HL-60/S4 treated with retinoic acid at 250 ng/mL for 4 days and 3 days (cell line): ENCODE results near the gene TLR2.

Experiments used
- in situ Hi-C: fragments of 300-500 bp; cut with MboI; formaldehyde crosslinking; loops from 2 replicates; pipeline ENCODE4 v1.7.0; 2022; ENCODE audit warnings: low sequenced_read_pairs

The TLR2 gene, protein sequence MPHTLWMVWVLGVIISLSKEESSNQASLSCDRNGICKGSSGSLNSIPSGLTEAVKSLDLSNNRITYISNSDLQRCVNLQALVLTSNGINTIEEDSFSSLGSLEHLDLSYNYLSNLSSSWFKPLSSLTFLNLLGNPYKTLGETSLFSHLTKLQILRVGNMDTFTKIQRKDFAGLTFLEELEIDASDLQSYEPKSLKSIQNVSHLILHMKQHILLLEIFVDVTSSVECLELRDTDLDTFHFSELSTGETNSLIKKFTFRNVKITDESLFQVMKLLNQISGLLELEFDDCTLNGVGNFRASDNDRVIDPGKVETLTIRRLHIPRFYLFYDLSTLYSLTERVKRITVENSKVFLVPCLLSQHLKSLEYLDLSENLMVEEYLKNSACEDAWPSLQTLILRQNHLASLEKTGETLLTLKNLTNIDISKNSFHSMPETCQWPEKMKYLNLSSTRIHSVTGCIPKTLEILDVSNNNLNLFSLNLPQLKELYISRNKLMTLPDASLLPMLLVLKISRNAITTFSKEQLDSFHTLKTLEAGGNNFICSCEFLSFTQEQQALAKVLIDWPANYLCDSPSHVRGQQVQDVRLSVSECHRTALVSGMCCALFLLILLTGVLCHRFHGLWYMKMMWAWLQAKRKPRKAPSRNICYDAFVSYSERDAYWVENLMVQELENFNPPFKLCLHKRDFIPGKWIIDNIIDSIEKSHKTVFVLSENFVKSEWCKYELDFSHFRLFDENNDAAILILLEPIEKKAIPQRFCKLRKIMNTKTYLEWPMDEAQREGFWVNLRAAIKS

DNA sequence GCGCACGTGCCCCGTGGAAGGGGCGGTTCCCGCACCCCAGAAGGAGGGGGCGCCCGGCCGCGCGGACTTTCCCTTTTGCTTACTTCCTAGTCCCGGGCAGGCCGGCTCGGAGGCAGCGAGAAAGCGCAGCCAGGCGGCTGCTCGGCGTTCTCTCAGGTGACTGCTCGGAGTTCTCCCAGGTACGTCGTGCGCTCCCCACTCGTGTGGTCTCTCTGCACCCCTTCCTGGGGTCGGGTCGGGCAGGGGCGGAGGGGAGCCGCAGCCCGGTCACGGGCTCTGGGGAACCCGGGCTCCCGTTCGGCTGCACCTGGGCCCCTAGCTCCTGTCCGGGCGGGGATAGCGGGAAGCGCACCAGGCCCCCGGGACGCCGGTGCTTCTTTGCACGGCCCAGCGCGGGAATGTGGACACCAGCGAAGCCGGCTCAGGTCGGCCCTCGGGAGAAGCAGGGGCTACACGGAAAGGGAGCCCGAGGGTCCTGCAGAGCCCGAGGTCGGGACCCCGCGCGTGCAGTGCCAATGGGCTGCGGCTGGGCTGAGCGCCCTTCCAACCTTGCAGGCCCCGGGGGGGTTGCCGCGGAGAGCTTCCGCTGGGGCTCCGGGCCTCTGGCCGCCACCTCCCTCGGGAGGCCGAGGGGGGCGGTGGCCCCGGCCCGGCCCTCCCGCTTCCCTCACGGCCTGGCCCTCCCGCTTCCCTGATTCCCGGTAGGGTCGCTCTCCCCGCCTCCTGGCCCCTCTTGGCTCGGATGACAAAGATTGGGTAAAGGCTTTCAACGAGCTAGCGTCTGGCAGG lies at the start of gene TLR2:
TSS of gene TLR2 (plus strand) at position 99 of the 789 bp plus-strand sequence. CDS start 18,628 bp downstream, outside the sequence.
- in situ Hi-C loops = no loop called here

DNA sequence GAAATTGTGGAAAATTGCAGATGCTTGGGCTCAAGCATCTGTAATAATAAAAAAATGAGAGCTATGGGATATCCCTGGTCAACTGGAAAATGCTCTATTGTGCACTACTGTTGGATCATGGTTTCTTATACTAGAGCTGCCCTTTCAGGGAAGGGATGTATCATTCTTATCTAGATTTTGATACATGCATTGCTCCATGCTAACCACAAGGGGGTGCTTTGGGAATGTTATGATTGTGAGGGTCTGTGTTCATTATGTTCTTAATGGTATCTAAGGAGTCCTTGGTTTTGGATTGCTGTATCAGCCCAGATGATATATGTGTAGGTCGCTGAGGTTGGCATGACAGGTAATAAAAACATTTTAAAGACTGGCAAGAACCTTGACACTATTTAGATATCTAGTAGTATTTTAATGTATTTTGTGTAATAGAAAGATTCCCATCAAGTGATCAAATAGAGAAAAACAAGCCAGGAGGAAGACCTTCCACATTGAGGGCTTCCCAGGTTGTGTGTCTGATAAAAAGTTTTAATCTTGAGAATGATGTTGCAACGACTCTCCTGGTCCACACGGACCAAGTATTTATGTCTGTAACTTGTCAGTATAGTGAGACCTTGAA lies 49.2 kb upstream of the TLR2 start:
- in situ Hi-C loops = no loop called here

DNA sequence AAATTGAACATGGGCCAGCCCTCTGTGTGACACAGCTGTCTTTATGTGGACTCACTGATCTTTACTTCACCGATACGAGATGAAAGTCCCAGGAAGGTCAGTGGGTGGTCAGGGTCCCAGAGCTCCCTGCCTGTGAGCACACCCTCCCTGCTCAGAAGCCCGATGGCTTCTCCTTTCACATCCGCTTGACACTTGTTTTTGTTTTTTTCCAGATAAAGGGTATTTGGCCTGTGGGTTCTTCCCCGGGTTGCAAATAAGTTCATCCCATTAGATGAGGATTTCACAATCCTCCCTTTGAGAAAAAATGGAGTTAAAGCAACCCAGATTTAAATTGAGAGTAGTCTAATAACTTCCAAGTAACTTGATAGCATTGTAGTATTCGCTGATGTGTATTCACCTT lies 48.2 kb upstream of the TLR2 start:
- in situ Hi-C loops = no loop called here

DNA sequence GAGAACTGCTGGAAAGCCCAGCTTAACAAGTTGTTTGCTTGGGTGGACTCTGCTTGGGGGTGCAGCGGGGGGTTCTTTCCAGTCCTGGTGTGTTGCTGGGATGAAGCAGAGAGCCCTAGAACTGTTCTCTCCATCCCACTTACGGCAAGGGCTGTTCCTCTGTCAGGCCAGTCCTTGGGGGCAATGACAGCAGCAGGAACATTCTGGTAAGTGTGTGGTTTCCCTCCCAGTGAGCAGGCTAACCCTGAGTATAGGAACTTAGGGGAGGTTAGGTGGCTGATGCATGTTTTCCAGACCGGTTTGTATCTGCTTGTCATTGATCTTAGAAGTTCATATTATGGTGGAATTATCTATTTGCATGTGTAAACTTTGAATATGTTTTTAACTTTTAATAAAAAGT lies 46.9 kb upstream of the TLR2 start:
- in situ Hi-C loops = no loop called here

DNA sequence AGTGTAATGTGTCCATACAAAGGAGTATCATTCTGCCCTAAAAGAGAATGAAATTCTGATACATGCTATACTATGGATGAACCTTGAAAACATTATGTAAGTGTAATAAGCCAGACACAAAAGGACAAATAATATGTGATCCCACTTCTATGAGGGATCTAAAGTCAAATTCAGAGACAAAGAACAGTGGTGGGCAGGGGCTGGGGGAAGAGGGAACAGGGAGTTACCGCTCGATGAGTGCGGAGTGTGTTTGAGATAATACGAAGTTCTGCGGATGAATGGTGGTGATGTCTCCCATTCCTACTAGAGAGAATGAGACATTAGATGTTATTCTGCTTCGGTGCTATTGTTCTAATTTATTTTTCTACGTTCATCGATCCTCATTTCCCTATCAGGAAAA lies 46.1 kb upstream of the TLR2 start:
- in situ Hi-C loops = no loop called here

DNA sequence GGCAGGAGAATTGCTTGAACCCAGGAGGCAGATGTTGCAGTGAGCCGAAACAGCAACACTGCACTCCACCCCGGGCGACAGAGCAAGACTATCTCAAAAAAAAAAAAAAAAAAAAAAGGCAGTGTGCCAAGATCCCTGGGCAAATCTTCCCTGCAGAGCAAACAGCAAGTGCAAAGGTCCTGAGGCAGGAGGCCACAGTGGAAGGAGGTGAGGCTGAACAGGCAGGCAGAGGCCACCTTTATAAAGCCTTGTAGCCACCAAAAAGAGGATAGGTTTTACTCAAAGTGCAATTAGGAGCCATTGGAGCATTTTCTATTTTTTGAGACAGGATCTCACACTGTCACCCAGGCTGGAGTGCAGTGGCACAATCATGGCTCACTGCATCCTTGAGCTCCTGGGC lies 45.1 kb upstream of the TLR2 start:
- in situ Hi-C loops = no loop called here

DNA sequence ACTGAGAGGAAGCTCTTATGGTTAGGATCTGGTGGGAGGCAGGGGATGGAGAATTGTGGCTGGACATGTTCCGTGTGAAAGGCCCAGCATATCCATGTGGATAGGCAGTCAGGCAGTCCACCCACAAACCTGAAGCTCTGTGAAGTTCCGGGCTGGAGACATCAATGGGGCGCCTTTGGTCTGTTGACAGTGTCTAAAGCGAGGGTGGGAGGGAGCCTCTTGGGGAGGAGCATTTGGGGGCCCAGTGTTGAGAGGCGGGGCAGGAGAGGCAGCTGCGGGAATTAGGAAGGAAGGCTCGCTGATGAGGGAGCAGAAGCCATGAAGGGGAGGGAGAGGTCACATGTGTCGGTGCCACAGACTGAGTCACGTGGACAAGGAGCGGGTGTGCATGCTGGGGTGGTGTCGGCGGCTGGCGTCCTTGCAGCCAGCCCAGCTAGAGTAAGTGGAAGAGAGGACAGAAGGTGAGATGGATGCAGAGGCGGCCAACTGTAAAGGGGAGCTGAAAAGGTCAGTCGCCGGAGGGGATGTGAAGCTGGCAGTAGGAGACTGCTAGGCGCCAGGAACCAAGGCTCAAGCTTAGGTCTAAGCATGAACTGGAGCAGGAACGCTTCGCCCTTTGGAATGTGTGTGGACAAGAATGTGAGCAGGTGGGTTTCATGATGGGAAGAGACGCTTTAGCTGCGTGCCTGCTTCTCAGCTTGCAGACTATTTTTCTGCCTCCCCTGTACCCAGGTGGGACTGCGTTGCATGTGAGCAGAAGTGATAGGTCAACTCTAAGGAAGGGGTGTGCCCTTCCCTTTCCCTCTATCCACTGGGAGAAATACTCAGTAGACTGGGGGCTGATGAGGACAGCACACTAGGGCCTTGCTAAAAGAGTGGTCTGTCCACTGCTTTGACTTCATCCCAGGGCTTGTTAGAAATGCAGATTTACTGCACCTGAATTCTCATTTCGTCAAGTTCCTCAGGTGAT lies 44.0 kb upstream of the TLR2 start:
- in situ Hi-C loops = no loop called here

DNA sequence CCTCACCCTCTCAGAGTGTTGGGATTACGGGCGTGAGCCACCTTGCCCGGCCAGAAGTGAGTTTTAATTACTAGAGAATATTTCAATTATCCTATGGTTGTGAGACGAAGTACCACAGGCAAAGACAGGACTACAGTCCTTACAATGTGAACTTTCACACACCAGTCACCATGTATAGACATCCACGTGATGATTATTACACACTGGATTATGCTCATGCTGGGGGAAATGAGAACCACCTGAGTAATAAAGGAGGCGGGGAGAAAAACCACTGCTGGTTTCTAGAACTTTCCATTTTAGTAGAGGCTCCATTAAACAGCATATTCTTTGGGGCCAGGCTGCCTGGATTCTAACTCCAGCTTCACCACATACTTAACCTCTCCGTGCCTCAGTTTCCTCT lies 42.5 kb upstream of the TLR2 start:
- in situ Hi-C loops = no loop called here

DNA sequence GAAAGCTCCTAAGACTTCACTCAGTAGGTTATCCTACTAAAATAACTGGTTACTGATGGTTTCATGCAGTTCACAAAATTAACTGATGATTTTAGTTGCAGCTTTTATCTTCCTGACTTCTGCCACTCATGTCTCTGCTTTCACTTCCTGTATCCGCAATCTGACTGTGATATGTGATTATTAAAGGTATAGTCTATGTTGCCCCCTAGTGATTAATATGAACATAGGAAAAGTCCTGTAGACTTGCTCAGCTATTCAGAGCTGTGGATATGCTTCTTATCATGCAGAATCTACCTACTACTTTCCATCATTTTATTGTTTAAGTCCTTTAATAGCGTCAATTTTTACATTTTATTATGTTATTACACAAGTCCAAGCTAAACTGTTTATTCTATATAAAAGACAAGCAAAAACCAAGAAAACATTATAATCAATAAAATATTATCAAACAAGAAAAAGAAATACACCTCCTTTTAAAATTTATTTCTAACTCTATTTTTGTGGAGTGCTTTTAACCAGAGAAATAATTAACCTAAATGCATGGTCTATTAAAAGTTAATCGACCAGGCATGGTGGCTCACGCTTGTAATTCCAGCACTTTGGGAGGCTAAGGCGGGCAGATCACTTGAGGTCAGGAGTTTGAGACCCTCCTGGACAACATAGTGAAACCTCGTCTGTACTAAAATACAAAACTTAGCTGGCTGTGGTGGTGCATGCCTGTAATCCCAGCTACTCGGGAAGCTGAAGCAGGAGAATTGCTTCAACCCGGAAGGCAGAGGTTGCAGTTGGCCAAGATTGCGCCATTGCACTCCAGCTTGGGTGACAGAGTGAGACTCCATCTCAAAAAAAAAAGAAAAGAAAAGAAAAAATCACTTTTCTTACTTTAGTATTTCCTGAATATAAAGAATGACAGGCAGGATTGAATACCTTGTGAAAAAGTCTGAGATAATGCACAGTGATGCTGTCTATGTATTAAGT lies 40.4 kb upstream of the TLR2 start:
- in situ Hi-C loops = no loop called here

DNA sequence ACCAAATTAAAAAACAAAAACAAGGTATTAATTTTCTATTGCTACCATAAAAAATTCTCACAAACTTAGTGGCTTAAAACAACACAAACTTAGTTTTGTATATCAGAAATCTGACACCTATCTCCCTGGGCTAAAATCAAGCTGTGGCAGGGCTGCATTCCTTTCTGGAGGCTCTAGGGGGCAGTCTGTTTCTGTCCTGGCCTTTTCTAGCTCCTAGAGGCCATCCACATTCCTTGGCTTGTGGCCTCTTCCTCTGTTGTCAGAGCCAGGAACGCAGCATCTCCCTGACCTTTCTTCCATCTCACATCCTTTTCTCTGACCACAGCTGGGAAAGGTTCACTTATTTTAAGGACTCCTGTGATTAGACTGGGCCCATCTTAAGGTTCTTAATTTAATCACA lies 38.9 kb upstream of the TLR2 start:
- in situ Hi-C loops = no loop called here

DNA sequence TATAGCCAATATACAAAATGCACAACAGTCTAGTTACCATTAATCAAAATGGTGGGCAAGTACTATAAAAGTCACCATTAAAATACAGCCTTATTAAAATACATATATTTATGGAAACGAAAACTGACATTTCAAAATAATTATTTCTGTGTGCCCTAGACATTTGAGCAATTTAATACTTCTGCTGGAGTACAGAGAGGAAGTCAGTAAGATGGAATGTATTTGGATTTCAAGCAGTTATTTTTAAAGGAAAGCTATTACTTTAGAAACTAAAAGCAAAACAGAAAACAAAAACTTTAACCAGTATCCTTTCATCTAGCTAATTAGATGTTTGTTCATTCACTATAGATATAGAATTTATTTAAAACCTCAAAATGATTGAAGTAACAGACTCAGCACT lies 37.8 kb upstream of the TLR2 start:
- in situ Hi-C loops = no loop called here

DNA sequence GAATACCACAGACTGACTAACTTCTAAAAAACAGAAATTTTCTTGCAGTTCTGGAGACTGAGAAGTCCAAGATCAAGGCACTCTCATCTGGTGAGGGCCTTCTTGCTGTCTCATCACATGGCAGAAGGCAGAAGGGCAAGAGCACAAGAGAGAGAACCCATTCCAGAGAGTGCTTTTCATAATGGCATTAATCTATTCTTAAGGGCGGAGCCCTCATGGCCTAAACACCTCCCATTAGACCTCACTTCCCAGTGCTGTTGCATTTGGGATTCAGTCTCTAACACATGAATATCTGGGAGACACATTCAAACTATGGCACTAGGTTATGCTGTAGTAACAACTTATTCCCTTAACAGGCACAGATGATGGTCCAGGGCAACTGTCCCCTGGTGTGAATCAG lies 37.1 kb upstream of the TLR2 start:
- in situ Hi-C loops = no loop called here

DNA sequence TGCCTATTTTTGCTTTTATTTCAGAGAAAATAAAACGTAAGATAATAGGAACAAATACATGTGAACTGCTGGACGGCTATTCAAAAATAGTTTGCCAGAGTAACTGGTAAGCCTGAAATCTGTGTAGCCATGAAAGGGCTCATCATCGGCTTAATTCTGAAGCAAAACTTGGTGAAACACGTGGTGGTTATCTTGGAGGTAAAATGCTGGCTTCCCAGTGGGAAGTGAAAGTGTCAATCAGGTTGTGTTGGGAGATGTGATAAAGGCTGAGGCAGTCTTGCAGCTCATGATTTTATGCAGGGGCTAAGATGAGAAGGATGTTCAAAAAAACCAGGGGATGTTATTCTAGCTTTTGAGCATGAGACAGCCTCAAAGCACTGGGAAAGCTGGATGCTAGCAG lies 36.1 kb upstream of the TLR2 start:
- in situ Hi-C loops = no loop called here

DNA sequence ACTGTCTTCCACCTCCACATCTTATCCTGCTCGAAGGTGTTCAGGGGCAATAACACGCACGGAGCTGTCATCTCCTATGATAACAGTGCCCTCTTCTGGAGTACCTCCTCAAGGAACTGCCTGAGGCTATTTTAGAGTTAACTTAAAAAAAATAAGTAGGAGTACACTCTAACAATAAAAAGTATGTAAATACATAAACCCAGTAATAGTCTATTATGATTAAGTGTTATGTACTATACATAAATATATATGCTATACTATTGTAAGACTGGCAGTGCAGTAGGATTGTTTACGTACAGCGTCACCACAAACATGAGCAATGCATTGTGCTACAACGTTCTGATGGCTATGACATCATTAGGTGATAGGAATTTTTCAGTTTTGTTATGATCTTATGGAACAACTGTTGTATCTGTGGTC lies 34.5 kb upstream of the TLR2 start:
- in situ Hi-C loops = no loop called here

DNA sequence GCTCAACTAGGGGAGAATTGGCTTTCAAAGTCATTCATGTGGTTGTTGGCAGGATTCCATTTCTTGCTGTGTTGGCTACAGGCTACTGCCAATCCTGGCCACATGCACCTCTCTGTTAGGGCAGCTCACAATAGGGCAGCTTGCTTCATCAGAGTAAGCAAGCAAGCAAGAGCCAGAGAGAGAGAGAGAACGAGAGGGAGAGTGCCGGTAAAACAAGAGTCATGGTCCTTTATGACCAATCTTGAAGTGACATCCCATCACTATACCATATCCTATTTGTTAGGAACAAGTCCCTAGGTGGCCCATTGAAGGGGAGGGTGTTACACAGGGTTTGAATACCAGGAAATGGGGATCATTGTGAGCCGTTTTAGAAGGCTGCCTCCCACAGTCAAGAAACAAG lies 33.0 kb upstream of the TLR2 start:
- in situ Hi-C loops = no loop called here

DNA sequence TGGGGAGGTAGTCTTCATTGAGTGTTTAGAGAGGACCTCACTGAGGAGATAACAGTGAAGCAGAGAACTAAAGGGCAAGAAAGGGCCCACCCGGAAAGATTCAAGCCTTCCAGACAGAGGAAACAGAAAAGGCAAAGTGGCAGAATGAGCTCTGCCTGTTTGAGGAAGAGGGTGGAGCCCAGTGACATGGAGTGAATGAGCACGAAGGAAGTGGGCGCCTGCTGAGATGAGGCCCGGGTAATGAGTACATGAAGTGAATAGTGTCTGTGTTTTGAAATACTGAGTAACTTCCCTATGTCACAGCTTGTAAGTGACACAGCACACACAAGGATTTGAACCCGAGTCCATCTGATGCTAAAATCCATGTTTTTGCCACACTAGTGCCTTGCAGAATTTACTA lies 32.5 kb upstream of the TLR2 start:
- in situ Hi-C loops = no loop called here

DNA sequence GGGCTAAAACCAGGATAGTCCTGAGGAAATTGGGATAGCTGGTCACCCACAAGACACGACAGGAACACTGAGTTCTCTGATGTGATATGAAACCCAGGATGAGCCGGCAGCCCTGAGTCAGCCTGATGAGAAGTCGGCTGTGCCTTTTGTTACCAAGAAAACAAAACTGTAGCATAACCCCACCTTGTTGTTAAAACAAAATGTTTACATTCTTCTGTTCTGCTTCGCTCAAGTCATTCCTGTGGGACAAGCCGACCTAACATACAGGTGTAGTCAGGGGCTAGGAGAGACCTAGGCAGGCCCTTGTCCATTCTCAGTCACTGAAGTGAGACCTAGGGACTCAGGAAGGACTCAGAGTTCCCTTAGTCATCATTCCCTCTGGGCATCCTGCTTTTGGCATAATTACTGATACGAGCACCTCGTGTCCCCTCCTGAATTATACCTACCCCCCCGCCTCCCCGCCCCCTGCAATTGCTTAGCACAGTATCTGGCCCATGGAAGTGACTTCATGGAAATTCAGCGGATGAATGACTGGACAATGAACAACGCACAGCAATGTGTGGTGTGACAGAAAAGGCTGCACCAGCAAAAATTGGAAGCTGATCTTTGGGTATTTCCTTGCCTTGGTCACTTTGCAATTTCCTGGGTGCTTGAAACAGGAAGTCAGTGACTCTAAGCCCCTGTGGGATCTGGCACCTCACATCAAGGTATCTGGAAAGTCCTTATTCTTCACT lies 31.9 kb upstream of the TLR2 start:
- in situ Hi-C loops = no loop called here

DNA sequence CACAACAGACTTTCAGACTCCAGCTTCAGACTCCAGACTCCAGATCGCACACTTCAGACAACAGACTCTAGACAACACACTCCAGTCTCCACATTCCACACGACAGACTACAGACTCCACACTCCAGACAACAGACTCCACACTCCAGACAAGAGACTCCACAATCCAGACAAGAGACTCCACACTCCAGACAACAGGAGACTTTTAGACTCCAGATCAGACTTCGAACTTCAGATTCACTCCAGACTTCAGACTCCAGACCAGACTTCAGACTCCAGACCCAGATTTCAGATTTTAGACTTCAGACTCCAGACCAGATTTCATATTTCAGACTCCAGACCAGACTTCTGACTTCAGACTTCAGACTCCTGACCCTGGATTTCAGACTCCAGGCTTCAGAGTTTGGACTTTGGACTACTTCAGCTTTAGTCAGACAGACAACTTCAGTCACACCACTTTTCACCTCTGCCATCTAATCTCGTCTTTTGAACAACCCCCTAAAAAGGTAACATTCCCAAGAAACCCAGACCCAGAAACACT lies 29.0 kb upstream of the TLR2 start:
- in situ Hi-C loops = no loop called here
